Erythroblast (primary cell): Measurements from ENCODE around the gene PTGDR.

Experiments used
- GATA1 ChIP-seq: IDR thresholded peaks from 2 replicates; pipeline ENCODE4 v1.6.1; 2011; ENCODE audit warnings: low read depth, mild to moderate bottlenecking, control low read depth, low read length, moderate library complexity
- POLR2A ChIP-seq: IDR thresholded peaks from 2 replicates; pipeline ENCODE4 v1.6.1; 2011; ENCODE audit warnings: mild to moderate bottlenecking, low read length

DNA sequence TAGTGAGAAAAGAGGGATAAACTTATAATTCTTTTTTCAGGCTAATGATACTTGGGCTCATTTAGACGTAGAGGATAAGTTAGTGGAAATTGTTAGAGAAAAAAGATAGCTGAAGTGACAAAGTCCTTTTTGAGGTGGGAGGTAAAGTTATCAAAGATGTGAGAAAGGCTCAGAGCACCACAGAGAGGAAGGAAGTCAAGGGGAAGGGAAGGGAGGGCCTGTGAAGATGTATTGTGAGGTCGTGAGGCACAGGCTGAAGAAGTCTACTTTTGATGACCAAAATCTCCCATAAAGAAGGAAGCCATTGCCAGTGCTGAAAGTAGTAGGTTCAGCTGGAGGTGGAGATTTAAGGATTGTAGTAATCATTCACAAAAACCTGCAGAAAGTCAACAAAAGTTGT is 19.4 kb upstream of the PTGDR start:
- TF ChIP-seq POLR2A (no peak), GATA1 (no peak)
